GM23248 (cell line): Measurements from ENCODE around the gene MGP. TPM values are rescaled to one million over a fixed set of nuclear protein-coding genes. Genes with fewer than 3 reads are reported as not detected.

Experiments used
- DNase-seq: peaks from one replicate; pipeline ENCODE4 v3.0.0-alpha.2; 2015
- H2AFZ ChIP-seq: fragments of 200-600 bp; sonication (generic); 2 replicates; pipeline ENCODE4 v1.6.1; 2016; ENCODE audit warnings: antibody characterized with exemption
- H3F3A ChIP-seq: fragments of 200-600 bp; sonication (generic); 2 replicates; pipeline ENCODE4 v1.6.1; 2016; ENCODE audit warnings: mild to moderate bottlenecking, antibody characterized with exemption, mixed run types; ENCODE audit not compliant: insufficient read depth
- H3K27ac ChIP-seq: fragments of 200-600 bp; sonication (generic); 2 replicates; pipeline ENCODE4 v1.5.1; 2016; ENCODE audit warnings: mild to moderate bottlenecking
- H3K27me3 ChIP-seq: fragments of 200-600 bp; sonication (generic); replicated peaks from 2 replicates; pipeline ENCODE4 v1.6.1; 2016; ENCODE audit warnings: mild to moderate bottlenecking; ENCODE audit not compliant: insufficient read depth
- H3K36me3 ChIP-seq: fragments of 200-600 bp; sonication (generic); 2 replicates; pipeline ENCODE4 v1.6.1; 2016; ENCODE audit warnings: low read depth, mild to moderate bottlenecking
- H3K4me1 ChIP-seq: fragments of 200-600 bp; sonication (generic); 2 replicates; pipeline ENCODE4 v1.6.1; 2016; ENCODE audit warnings: mild to moderate bottlenecking; ENCODE audit not compliant: insufficient read depth
- H3K4me2 ChIP-seq: fragments of 200-600 bp; sonication (generic); one replicate; pipeline ENCODE4 v1.6.1; 2016; ENCODE audit warnings: mild to moderate bottlenecking; ENCODE audit not compliant: unreplicated experiment
- H3K4me3 ChIP-seq: fragments of 200-600 bp; sonication (generic); 2 replicates; pipeline ENCODE4 v1.5.1; 2016; ENCODE audit warnings: mild to moderate bottlenecking
- H3K79me2 ChIP-seq: fragments of 200-600 bp; sonication (generic); 2 replicates; pipeline ENCODE4 v1.6.1; 2016; ENCODE audit warnings: mild to moderate bottlenecking; ENCODE audit not compliant: insufficient read depth
- H3K9ac ChIP-seq: fragments of 200-600 bp; sonication (generic); 2 replicates; pipeline ENCODE4 v1.6.1; 2016; ENCODE audit warnings: mild to moderate bottlenecking
- H3K9me2 ChIP-seq: fragments of 200-600 bp; sonication (generic); 2 replicates; pipeline ENCODE4 v1.6.1; 2016; ENCODE audit warnings: mixed run types, mild to moderate bottlenecking, moderate library complexity; ENCODE audit not compliant: insufficient read depth
- H3K9me3 ChIP-seq: fragments of 200-600 bp; sonication (generic); one replicate; pipeline ENCODE4 v1.6.1; 2017; ENCODE audit warnings: low read depth
- H4K20me1 ChIP-seq: fragments of 200-600 bp; sonication (generic); 2 replicates; pipeline ENCODE4 v1.6.0; 2016; ENCODE audit not compliant: insufficient read depth
- EZH2 ChIP-seq: fragments of 200-600 bp; sonication (generic); IDR thresholded peaks from 2 replicates; pipeline ENCODE4 v1.6.1; 2018; ENCODE audit warnings: antibody characterized with exemption, mild to moderate bottlenecking; ENCODE audit not compliant: insufficient read depth, poor library complexity, severe bottlenecking
- EZH2phosphoT487 ChIP-seq: fragments of 200-600 bp; sonication (generic); IDR thresholded peaks from 2 replicates; pipeline ENCODE4 v1.6.1; 2018; ENCODE audit warnings: antibody characterized with exemption, moderate library complexity, mild to moderate bottlenecking, low read depth; ENCODE audit not compliant: insufficient read depth
- WGBS, 2 experiments: methylation state at CpG; one replicate each; pipeline ENCODE4 v1.1.6; 2015 to 2017; ENCODE audit warnings: low lambda C conversion rate in 2 of 2, low coverage in 1 of 2; ENCODE audit errors: missing lambda C conversion rate in 2 of 2; 5-methylcytosine and 5-hydroxymethylcytosine counted together
- in situ Hi-C: fragments of 300-500 bp; cut with MboI; formaldehyde crosslinking; loops from 2 replicates; pipeline ENCODE4 v1.15.0; 2020
- polyA plus RNA-seq: library from polyadenylated mRNA; unstranded; fragments of >200 nt; fragmentation: Nextera tagmentation; extraction: Ambion mirVana; gene quantifications from 2 replicates; pipeline ENCODE4 v1.2.1, GENCODE V29; 2016
- total RNA-seq: library from RNA; depleted of rRNA; stranded (reverse); fragments of >200 nt; shearing (Covaris generic); gene quantifications from 2 replicates; pipeline ENCODE4 v1.2.3, GENCODE V29; 2014

Gene MGP
- total and polyA plus RNA-seq, 2 experiments from 2014 or later, result 0.86 to 1.3 TPM

DNA sequence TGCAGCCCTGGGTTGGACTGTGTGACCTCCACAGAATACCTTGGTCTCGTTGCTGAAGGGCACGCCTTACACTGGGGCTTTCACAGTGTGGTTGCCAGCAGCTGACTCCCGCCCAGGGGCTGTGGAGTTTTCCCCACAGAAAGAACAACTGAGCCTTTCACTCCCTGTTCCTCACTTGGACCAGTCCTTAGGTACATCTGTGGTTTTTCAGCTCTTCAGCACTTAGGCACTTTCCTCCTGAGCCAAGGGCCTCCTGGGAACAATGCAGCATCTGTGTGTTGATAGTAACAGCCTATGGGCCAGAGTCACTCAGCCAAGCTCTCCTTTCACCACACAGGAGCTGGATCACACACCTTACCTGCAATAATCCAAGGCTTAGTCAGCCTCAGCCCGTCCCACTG, 27.7 kb upstream of the MGP start:
- no peak for DNase-seq

DNA sequence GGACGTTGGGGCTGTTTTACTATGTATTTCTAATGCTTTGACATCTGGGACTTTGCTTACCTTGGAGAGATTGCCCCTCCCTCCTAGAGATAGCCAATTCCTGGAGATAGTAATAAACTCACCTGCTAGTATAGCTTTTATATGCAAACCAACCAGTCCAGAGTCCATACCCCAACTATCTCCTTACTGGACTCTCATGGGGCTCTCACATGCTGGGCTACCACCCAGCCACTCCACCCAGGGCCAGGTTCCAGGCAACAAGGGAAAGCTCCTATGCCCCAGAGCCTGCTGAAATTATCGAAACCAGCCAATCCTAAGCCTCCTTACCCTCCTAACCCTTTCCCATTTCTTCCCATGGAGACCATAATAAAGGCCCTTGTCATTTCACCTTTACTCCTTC, 25.5 kb upstream of the MGP start:
- peaks cover 13% of the 10 kb centered on the region for H3K4me1 ChIP-seq
- H3K27me3 ChIP-seq, result no peaks in the 10 kb centered on the region
- H3K36me3 ChIP-seq, result no peaks in the 10 kb centered on the region
- H3K9me2 ChIP-seq, result no peaks in the 10 kb centered on the region
- peaks cover 13% of the 10 kb centered on the region for H3F3A ChIP-seq
- H3K4me3 ChIP-seq, result no peak overlapping the region
- H2AFZ ChIP-seq, result no peak overlapping the region
- DNase-seq, result no peak
- TF ChIP-seq EZH2phosphoT487 (no peak), EZH2 (no peak)
- H3K9ac ChIP-seq, result no peak overlapping the region
- no peak overlapping the region for H3K4me2 ChIP-seq
- H3K9me3 ChIP-seq, result no peaks in the 10 kb centered on the region
- no peak overlapping the region for H3K27ac ChIP-seq
- in situ Hi-C loops, result no loop called here
- H3K79me2 ChIP-seq, result no peaks in the 10 kb centered on the region
- H4K20me1 ChIP-seq, result no peaks in the 10 kb centered on the region
- WGBS, 2 experiments, result 37 to 50% methylated on average over 2 of the region's 2 CpGs

More for the DNA sequence above, 27.7 kb upstream of the MGP start:
- Histone ChIP-seq H3K27ac (no peak overlapping the region), H3K36me3 (no peaks in the 10 kb centered on the region), H3K27me3 (no peaks in the 10 kb centered on the region), H3K4me2 (no peak overlapping the region), H3K4me3 (no peak overlapping the region), H3K4me1 (peaks cover 13% of the 10 kb centered on the region), H3K9me2 (no peaks in the 10 kb centered on the region), H3F3A (peaks cover 13% of the 10 kb centered on the region), H4K20me1 (no peaks in the 10 kb centered on the region), H3K79me2 (no peaks in the 10 kb centered on the region), H3K9ac (no peak overlapping the region), H3K9me3 (no peaks in the 10 kb centered on the region), H2AFZ (no peak overlapping the region)
- WGBS, 2 experiments, result 28 to 34% methylated on average over 4 of the region's 4 CpGs
- no peak for TF ChIP-seq EZH2phosphoT487
- in situ Hi-C loops, result no loop called here

- H3K4me2 ChIP-seq, result peak overlapping the region; percentile 50
- no peaks in the 10 kb centered on the region for H3K36me3 ChIP-seq
- 0 out of 2 replicates have a peak overlapping the region, but pooled peaks have one; percentile 7 for H3K4me3 ChIP-seq
- peaks cover 13% of the 10 kb centered on the region for H3F3A ChIP-seq
- H3K79me2 ChIP-seq, result no peaks in the 10 kb centered on the region
- no peak overlapping the region for H2AFZ ChIP-seq
- 62 to 67% methylated on average over 5 of the region's 5 CpGs for WGBS, 2 experiments
- TF ChIP-seq EZH2 (no peak), EZH2phosphoT487 (no peak)
- in situ Hi-C loops, result no loop called here
- peaks cover 13% of the 10 kb centered on the region for H3K4me1 ChIP-seq
- no peaks in the 10 kb centered on the region for H3K9me3 ChIP-seq
- no peaks in the 10 kb centered on the region for H4K20me1 ChIP-seq
- H3K9me2 ChIP-seq, result no peaks in the 10 kb centered on the region
- no peak overlapping the region for H3K9ac ChIP-seq
- H3K27ac ChIP-seq, result peak overlapping the region; percentile 43; the same call in 1 of the 2 replicates
- peak; percentile 60 for DNase-seq
- H3K27me3 ChIP-seq, result no peaks in the 10 kb centered on the region
Measured at GRCh38 chr12:14910090-14910915, 24.6 kb upstream of the MGP start.

GRCh38 chr12:14907953-14908352, 22.3 kb upstream of the MGP start:
- H2AFZ ChIP-seq, result no peak overlapping the region
- H3F3A ChIP-seq, result peaks cover 13% of the 10 kb centered on the region
- DNase-seq, result no peak
- H3K9ac ChIP-seq, result no peak overlapping the region
- H3K36me3 ChIP-seq, result no peaks in the 10 kb centered on the region
- TF ChIP-seq EZH2phosphoT487 (no peak), EZH2 (no peak)
- in situ Hi-C loops, result no loop called here
- no peaks in the 10 kb centered on the region for H3K79me2 ChIP-seq
- no peak overlapping the region for H3K27ac ChIP-seq
- no peaks in the 10 kb centered on the region for H3K27me3 ChIP-seq
- H3K4me2 ChIP-seq, result no peak overlapping the region
- peaks cover 13% of the 10 kb centered on the region for H3K4me1 ChIP-seq
- no peak overlapping the region for H3K4me3 ChIP-seq
- no peaks in the 10 kb centered on the region for H4K20me1 ChIP-seq
- no peaks in the 10 kb centered on the region for H3K9me2 ChIP-seq
- 28 to 34% methylated on average over 1 of the region's 1 CpG for WGBS, 2 experiments
- no peaks in the 10 kb centered on the region for H3K9me3 ChIP-seq
